Gastrocnemius medialis (tissue), 4 donors: ENCODE results near the gene NRSN1. TPM values are rescaled to one million over a fixed set of nuclear protein-coding genes. Genes with fewer than 3 reads are reported as not detected.

ENCODE experiments used
- ATAC-seq, 2 donors: fragments of 150-250 bp; one replicate each; pipeline ENCODE4 v1.9.1; 2016
- DNase-seq, 2 donors: peaks; one replicate each; pipeline ENCODE4 v3.0.0-alpha.2; 2019
- H3K27ac ChIP-seq, 4 donors: fragments of 200-600 bp; sonication (generic); 1 replicate in 1 of 4; 2 replicates in 3 of 4; pipeline ENCODE4 v1.5.1; 2016 to 2018; ENCODE audit warnings: mild to moderate bottlenecking in 2 of 4, moderate library complexity in 1 of 4
- H3K27me3 ChIP-seq, 3 donors: fragments of 200-600 bp; sonication (generic) in 2 of 3; 1 replicate in 1 of 3; 2 replicates in 2 of 3; pipeline versions ENCODE4 v1.5.1 to v1.6.0; 2016 to 2019; ENCODE audit warnings: mild to moderate bottlenecking in 1 of 3, moderate library complexity in 1 of 3
- H3K36me3 ChIP-seq, 2 donors: fragments of 200-600 bp; sonication (generic) in 1 of 2; one replicate each; pipeline ENCODE4 v1.5.1; 2017 to 2018
- H3K4me1 ChIP-seq, 2 donors: fragments of 200-600 bp; sonication (generic) in 1 of 2; one replicate each; pipeline ENCODE4 v1.5.1; 2016 to 2017; ENCODE audit warnings: mild to moderate bottlenecking in 2 of 2
- H3K4me3 ChIP-seq, 4 donors: fragments of 200-600 bp; sonication (generic) in 3 of 4; 1 replicate in 1 of 4; 2 replicates in 3 of 4; pipeline ENCODE4 v1.5.1; 2016 to 2019; ENCODE audit warnings: mild to moderate bottlenecking in 2 of 4
- H3K9me3 ChIP-seq, 3 donors: fragments of 200-600 bp; sonication (generic) in 2 of 3; 1 replicate in 1 of 3; 2 replicates in 2 of 3; pipeline ENCODE4 v1.5.1; 2016 to 2019
- POLR2A ChIP-seq, 2 donors: fragments of 450-650 bp; IDR thresholded peaks; one replicate each; pipeline ENCODE4 v1.6.1; 2017; ENCODE audit warnings: antibody characterized with exemption in 2 of 2, mild to moderate bottlenecking in 2 of 2, moderate library complexity in 2 of 2
- in situ Hi-C, 4 donors: fragments of 200-750 bp; cut with MboI; loops; one replicate each; pipeline versions ENCODE4 v1.15.0 to v1.8.0; 2017; ENCODE audit warnings: low sequenced_read_pairs in 4 of 4
- intact Hi-C: fragments of 100-400 bp; cut with DNase I; formaldehyde crosslinking; loops from one replicate; pipeline ENCODE4 v1.15.1; 2023; ENCODE audit warnings: low total_unique reads
- total RNA-seq, 4 donors: library from RNA; depleted of rRNA; stranded (reverse); fragments of >200 nt; gene quantifications; one replicate each; pipeline versions ENCODE4 v1.1.0 to v1.2.3, GENCODE V29; 2016
- TF ChIP-seq, protein P1 (sequence below), 5 experiments: fragments of 450-650 bp in 3 of 5; fragments of 200-600 bp in 2 of 5; sonication (generic) in 2 of 5; IDR thresholded peaks in 4 of 5; conservative IDR thresholded peaks in 1 of 5; 1 replicate in 4 of 5; 2 replicates in 1 of 5; pipeline ENCODE4 v1.5.1; 2016 to 2019; ENCODE audit warnings: antibody characterized with exemption in 5 of 5, mild to moderate bottlenecking in 3 of 5, moderate library complexity in 3 of 5

Gene NRSN1
- total RNA-seq, 4 donors from 2014 or later = not detected

GRCh38 chr6:24100770-24101155 is 25.3 kb upstream of the NRSN1 start:
- no peaks in the 10 kb centered on the region for H3K4me1 ChIP-seq
- H3K4me3 ChIP-seq = no peak overlapping the region
- no peaks in the 10 kb centered on the region for H3K27me3 ChIP-seq
- in situ Hi-C loops = no loop called here
- TF ChIP-seq, protein P1, sequence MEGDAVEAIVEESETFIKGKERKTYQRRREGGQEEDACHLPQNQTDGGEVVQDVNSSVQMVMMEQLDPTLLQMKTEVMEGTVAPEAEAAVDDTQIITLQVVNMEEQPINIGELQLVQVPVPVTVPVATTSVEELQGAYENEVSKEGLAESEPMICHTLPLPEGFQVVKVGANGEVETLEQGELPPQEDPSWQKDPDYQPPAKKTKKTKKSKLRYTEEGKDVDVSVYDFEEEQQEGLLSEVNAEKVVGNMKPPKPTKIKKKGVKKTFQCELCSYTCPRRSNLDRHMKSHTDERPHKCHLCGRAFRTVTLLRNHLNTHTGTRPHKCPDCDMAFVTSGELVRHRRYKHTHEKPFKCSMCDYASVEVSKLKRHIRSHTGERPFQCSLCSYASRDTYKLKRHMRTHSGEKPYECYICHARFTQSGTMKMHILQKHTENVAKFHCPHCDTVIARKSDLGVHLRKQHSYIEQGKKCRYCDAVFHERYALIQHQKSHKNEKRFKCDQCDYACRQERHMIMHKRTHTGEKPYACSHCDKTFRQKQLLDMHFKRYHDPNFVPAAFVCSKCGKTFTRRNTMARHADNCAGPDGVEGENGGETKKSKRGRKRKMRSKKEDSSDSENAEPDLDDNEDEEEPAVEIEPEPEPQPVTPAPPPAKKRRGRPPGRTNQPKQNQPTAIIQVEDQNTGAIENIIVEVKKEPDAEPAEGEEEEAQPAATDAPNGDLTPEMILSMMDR (IDR thresholded peaks at IDR 0.05 in 4 of 5, conservative IDR thresholded peaks at IDR 0.05 in 1 of 5) = no peak
- intact Hi-C loops = no loop called here
- no peaks in the 10 kb centered on the region for H3K36me3 ChIP-seq
- H3K27ac ChIP-seq = no peak overlapping the region
- ATAC-seq (no peak), DNase-seq (no peak)
- no peaks in the 10 kb centered on the region for H3K9me3 ChIP-seq

DNA sequence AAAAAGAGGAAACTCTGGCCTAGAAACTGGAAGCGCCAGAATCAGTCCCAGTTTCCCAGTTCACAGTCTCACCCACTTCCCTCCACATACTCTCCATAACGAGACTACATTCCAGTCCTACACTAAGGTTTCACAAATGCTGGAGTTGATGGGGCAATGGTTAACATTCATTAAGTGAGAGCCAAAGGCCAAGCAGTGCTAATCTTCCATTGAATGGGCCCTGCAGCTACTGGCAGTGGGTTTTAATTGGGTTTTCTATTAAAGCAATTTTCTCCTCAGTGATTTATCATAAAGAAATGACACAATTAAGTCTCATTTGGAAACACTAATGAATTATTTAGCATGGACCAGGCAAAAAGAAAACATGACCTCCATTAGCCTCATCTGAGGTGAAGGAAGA is 20.8 kb upstream of the NRSN1 start:
- Histone ChIP-seq H3K4me1 (no peaks in the 10 kb centered on the region), H3K27ac (no peak overlapping the region), H3K4me3 (no peak overlapping the region), H3K36me3 (no peaks in the 10 kb centered on the region), H3K27me3 (no peaks in the 10 kb centered on the region), H3K9me3 (no peaks in the 10 kb centered on the region)
- no peak for ATAC-seq
- TF ChIP-seq, protein P1 (IDR thresholded peaks at IDR 0.05 in 4 of 5, conservative IDR thresholded peaks at IDR 0.05 in 1 of 5) = no peak
- no peak for TF ChIP-seq POLR2A (IDR thresholded peaks at IDR 0.05)
- in situ Hi-C loops (no loop called here), intact Hi-C loops (no loop called here)
- DNase-seq = no peak

GRCh38 chr6:24106291-24106690 is 19.7 kb upstream of the NRSN1 start:
- no peaks in the 10 kb centered on the region for H3K36me3 ChIP-seq

GRCh38 chr6:24107294-24107693 is 18.7 kb upstream of the NRSN1 start:
- in situ Hi-C loops = no loop called here
- no peaks in the 10 kb centered on the region for H3K9me3 ChIP-seq
- H3K36me3 ChIP-seq = no peaks in the 10 kb centered on the region

More at GRCh38 chr6:24106291-24106690, 19.7 kb upstream of the NRSN1 start:
- no peaks in the 10 kb centered on the region for H3K4me1 ChIP-seq
- ATAC-seq (no peak), DNase-seq (no peak)
- no peak overlapping the region for H3K27ac ChIP-seq
- no peaks in the 10 kb centered on the region for H3K9me3 ChIP-seq
- no peak overlapping the region for H3K4me3 ChIP-seq
- intact Hi-C loops (no loop called here), in situ Hi-C loops (no loop called here)
- no peaks in the 10 kb centered on the region for H3K27me3 ChIP-seq
- TF ChIP-seq, protein P1 (IDR thresholded peaks at IDR 0.05 in 4 of 5, conservative IDR thresholded peaks at IDR 0.05 in 1 of 5) = no peak
- no peak for TF ChIP-seq POLR2A (IDR thresholded peaks at IDR 0.05)

GRCh38 chr6:24108056-24108455 is 18.0 kb upstream of the NRSN1 start:
- ATAC-seq = no peak
- H3K4me1 ChIP-seq = no peaks in the 10 kb centered on the region
- in situ Hi-C loops = no loop called here
- H3K36me3 ChIP-seq = no peaks in the 10 kb centered on the region
- no peaks in the 10 kb centered on the region for H3K9me3 ChIP-seq
- no peak for TF ChIP-seq POLR2A (IDR thresholded peaks at IDR 0.05)
- TF ChIP-seq, protein P1 (IDR thresholded peaks at IDR 0.05 in 4 of 5, conservative IDR thresholded peaks at IDR 0.05 in 1 of 5) = no peak
- no peaks in the 10 kb centered on the region for H3K27me3 ChIP-seq
- no peak for DNase-seq
- no peak overlapping the region for H3K4me3 ChIP-seq
- no peak overlapping the region for H3K27ac ChIP-seq
- intact Hi-C loops = no loop called here

More at GRCh38 chr6:24107294-24107693, 18.7 kb upstream of the NRSN1 start:
- DNase-seq = no peak
- Histone ChIP-seq H3K27me3 (no peaks in the 10 kb centered on the region), H3K27ac (no peak overlapping the region), H3K4me1 (no peaks in the 10 kb centered on the region), H3K4me3 (no peak overlapping the region)
- ATAC-seq = no peak
- TF ChIP-seq, protein P1 (IDR thresholded peaks at IDR 0.05 in 4 of 5, conservative IDR thresholded peaks at IDR 0.05 in 1 of 5) = no peak
- TF ChIP-seq POLR2A (IDR thresholded peaks at IDR 0.05) = no peak
- intact Hi-C loops = no loop called here
